ENCODE results near the gene YRDC. TPM values are rescaled to one million over a fixed set of nuclear protein-coding genes. Genes with fewer than 3 reads are reported as not detected.

YRDC gene
- total and polyA plus RNA-seq, 2 donors from 2014 or later, result 9.0 to 11.0 TPM

DNA sequence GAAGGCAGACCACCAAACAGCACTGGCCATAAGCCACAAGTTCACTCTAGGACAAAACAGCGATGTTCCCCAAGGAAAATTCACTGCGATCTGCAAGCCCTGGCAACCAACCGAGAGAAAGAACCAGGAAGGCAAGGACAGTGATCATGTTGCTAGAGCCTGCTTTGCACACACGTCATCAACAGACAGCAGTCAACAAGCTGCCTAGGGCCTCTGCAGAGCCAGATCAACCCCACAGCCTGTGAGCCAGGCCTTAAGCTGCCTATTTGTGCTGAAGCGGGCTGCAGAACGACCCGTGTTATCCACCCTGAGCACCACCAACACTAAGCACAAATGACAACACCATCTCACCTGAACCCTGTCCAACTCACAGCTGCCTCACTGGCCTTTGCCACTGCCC lies 6.2 kb upstream of the YRDC start:
- TF ChIP-seq, protein P1, sequence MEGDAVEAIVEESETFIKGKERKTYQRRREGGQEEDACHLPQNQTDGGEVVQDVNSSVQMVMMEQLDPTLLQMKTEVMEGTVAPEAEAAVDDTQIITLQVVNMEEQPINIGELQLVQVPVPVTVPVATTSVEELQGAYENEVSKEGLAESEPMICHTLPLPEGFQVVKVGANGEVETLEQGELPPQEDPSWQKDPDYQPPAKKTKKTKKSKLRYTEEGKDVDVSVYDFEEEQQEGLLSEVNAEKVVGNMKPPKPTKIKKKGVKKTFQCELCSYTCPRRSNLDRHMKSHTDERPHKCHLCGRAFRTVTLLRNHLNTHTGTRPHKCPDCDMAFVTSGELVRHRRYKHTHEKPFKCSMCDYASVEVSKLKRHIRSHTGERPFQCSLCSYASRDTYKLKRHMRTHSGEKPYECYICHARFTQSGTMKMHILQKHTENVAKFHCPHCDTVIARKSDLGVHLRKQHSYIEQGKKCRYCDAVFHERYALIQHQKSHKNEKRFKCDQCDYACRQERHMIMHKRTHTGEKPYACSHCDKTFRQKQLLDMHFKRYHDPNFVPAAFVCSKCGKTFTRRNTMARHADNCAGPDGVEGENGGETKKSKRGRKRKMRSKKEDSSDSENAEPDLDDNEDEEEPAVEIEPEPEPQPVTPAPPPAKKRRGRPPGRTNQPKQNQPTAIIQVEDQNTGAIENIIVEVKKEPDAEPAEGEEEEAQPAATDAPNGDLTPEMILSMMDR (IDR thresholded peaks at IDR 0.05; ENCODE audit: borderline replicate concordance, extremely low read depth, insufficient read depth), result no peak
- Histone ChIP-seq H3K4me3 (ENCODE audit: low read length in 3 of 3) (no peak overlapping the region), H3K27me3 (ENCODE audit: control insufficient read depth, insufficient read depth, low read length) (no peaks in the 10 kb centered on the region), H3K9ac (ENCODE audit: low read length in 3 of 3) (no peak overlapping the region), H3K27ac (ENCODE audit: low read depth in 2 of 2, low read length in 2 of 2) (no peak overlapping the region), H3K4me1 (ENCODE audit: control insufficient read depth in 2 of 3, insufficient read depth in 2 of 3, low read depth in 1 of 3, low read length in 3 of 3) (peaks cover 0 to 10% (median 1%) of the 10 kb centered on the region in 3 donors), H3K36me3 (ENCODE audit: control insufficient read depth in 2 of 3, insufficient read depth in 3 of 3, low read length in 3 of 3) (peaks cover 2 to 8% (median 5%) of the 10 kb centered on the region in 3 donors), H3K9me3 (ENCODE audit: control insufficient read depth in 2 of 3, insufficient read depth in 1 of 3, low read length in 3 of 3) (no peaks in the 10 kb centered on the region)
- intact Hi-C loops (cut with DNase I), result no loop called here
- DNase-seq (no peak), FAIRE-seq (no peak)

DNA sequence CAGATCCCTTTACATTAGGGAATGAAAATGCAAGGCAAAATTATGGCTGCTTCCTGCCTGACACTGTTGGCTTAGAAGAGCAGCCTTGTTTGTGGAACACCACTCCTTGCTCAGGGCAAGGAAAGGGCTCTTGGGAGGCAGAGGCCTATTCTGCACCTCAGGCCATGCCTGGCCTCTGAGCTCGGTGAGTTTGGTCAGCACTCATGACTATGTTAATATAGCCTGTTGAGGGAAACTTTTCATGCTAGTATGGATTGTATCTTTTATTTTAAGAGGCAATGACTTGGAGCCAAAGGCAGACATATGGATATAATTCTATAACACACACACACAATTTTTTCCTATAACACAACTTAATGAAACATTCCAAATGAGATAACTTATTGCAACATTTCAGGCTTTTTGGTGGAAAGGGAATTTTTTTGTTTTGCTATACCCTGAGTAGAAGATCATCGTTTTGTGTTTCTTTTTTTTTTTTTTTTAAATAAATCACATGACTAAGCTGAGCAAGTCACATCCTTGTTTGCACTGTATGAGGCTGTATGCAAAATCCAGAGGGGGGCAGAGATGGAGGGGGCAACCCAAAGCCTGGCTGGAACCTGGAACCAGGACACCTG lies 5.6 kb upstream of the YRDC start:
- TF ChIP-seq, protein P1 (IDR thresholded peaks at IDR 0.05; ENCODE audit: borderline replicate concordance, extremely low read depth, insufficient read depth), result no peak
- peaks cover 2 to 8% (median 5%) of the 10 kb centered on the region in 3 donors for H3K36me3 ChIP-seq (ENCODE audit: control insufficient read depth in 2 of 3, insufficient read depth in 3 of 3, low read length in 3 of 3)
- DNase-seq, result no peak
- intact Hi-C loops (cut with DNase I), result no loop called here
- no peak overlapping the region for H3K27ac ChIP-seq (ENCODE audit: low read depth in 2 of 2, low read length in 2 of 2)
- peaks cover 0 to 15% (median 7%) of the 10 kb centered on the region in 3 donors for H3K4me1 ChIP-seq (ENCODE audit: control insufficient read depth in 2 of 3, insufficient read depth in 2 of 3, low read depth in 1 of 3, low read length in 3 of 3)
- no peak overlapping the region for H3K9ac ChIP-seq (ENCODE audit: low read length in 3 of 3)
- H3K4me3 ChIP-seq (ENCODE audit: low read length in 3 of 3), result no peak overlapping the region
- H3K9me3 ChIP-seq (ENCODE audit: control insufficient read depth in 2 of 3, insufficient read depth in 1 of 3, low read length in 3 of 3), result no peaks in the 10 kb centered on the region
- FAIRE-seq, result no peak
- H3K27me3 ChIP-seq (ENCODE audit: control insufficient read depth, insufficient read depth, low read length), result no peaks in the 10 kb centered on the region

DNA sequence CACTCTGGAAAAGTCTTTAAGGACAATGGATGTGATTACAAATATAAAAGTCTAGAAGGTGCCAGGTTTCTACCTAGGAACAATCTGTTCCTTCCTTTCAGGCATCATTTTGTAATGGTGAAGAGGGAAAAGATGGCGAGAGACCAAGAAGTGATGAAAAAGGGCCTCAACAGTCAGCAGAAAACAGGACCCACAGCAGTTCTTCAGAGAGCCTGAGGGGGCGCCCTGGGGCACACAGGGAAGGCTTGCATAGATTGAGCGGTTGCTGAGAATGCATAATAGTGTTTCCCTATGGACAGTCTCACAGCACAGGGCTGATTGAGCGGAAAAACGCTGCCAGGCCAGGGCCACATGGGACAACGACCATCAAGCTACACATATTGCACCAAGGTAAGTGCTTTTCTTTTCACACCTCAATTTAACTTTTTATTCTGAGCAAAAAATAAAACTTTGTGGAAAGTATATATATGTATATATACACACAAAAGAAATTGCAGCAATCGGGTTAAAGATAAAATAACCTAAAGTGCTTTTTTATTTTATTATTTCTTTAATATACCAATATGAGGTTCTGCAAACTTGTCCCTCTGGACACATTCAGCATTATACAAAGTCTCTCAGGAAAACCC lies 3.1 kb upstream of the YRDC start:
- FAIRE-seq, result no peak
- Histone ChIP-seq H3K9me3 (ENCODE audit: control insufficient read depth in 2 of 3, insufficient read depth in 1 of 3, low read length in 3 of 3) (no peaks in the 10 kb centered on the region), H3K27ac (ENCODE audit: low read depth in 2 of 2, low read length in 2 of 2) (no peak overlapping the region), H3K4me1 (ENCODE audit: control insufficient read depth in 2 of 3, insufficient read depth in 2 of 3, low read depth in 1 of 3, low read length in 3 of 3) (peaks cover 0 to 17% (median 15%) of the 10 kb centered on the region in 3 donors), H3K4me3 (ENCODE audit: low read length in 3 of 3) (no peak overlapping the region), H3K9ac (ENCODE audit: low read length in 3 of 3) (no peak overlapping the region), H3K36me3 (ENCODE audit: control insufficient read depth in 2 of 3, insufficient read depth in 3 of 3, low read length in 3 of 3) (peaks cover 4 to 8% (median 8%) of the 10 kb centered on the region in 3 donors), H3K27me3 (ENCODE audit: control insufficient read depth, insufficient read depth, low read length) (no peaks in the 10 kb centered on the region)
- intact Hi-C loops (cut with DNase I), result no loop called here
- TF ChIP-seq, protein P1 (IDR thresholded peaks at IDR 0.05; ENCODE audit: borderline replicate concordance, extremely low read depth, insufficient read depth), result peak; percentile 63
- DNase-seq, result peak in 4 of 5 donors; percentile 64 to 89 (median 70)
